CD4-positive, alpha-beta T cell (primary cell): Measurements from ENCODE around the gene PRKAR2B. TPM values are rescaled to one million over a fixed set of nuclear protein-coding genes. Genes with fewer than 3 reads are reported as not detected.

ENCODE experiments used
- ATAC-seq: fragments of 200-7000 bp; cut with Tn5 transposase; one replicate; pipeline ENCODE4 v1.10.0; 2022; ENCODE audit warnings: mild to moderate bottlenecking; ENCODE audit not compliant: poor library complexity
- CTCF ChIA-PET: fragments of 350-600 bp; sonication (Branson Sonifier 250); formaldehyde crosslinking; loops from one replicate; lab custom pipeline; 2021; ENCODE audit warnings: antibody characterized with exemption, inconsistent platforms; lab: Charles Lee
- POLR2A ChIA-PET: fragments of 350-600 bp; sonication (Branson Sonifier 250); formaldehyde crosslinking; loops from one replicate; lab custom pipeline; 2021; ENCODE audit warnings: antibody characterized with exemption, inconsistent platforms; lab: Charles Lee
- DNase-seq, 14 experiments: peaks; one replicate each; pipeline ENCODE4 v3.0.0-alpha.2; 2013 to 2020; ENCODE audit warnings: mixed read lengths in 2 of 14
- H3K27ac ChIP-seq, 2 donors: one replicate each; pipeline versions ENCODE4 v1.5.1 to v1.7.0; 2013; ENCODE audit warnings: low read length in 2 of 2, low read depth in 1 of 2, mild to moderate bottlenecking in 1 of 2
- H3K27me3 ChIP-seq, 2 experiments: 1 replicate in 1 of 2; 2 replicates in 1 of 2; pipeline versions ENCODE4 v1.6.1 to v1.7.0; 2013; ENCODE audit warnings: low read length in 2 of 2, control low read depth in 1 of 2, mild to moderate bottlenecking in 1 of 2, moderate library complexity in 1 of 2; ENCODE audit not compliant: insufficient read depth in 2 of 2, control insufficient read depth in 1 of 2
- H3K36me3 ChIP-seq: one replicate; pipeline ENCODE4 v1.6.1; 2013; ENCODE audit warnings: low read length, control low read depth; ENCODE audit not compliant: insufficient read depth
- H3K4me1 ChIP-seq: one replicate; pipeline ENCODE4 v1.6.1; 2013; ENCODE audit warnings: low read length, control low read depth; ENCODE audit not compliant: insufficient read depth
- H3K4me3 ChIP-seq: one replicate; pipeline ENCODE4 v1.5.1; 2013; ENCODE audit warnings: mild to moderate bottlenecking, low read length, moderate library complexity
- H3K9me3 ChIP-seq, 2 experiments: 1 replicate in 1 of 2; 2 replicates in 1 of 2; pipeline versions ENCODE4 v1.6.1 to v1.7.0; 2013; ENCODE audit warnings: low read length in 2 of 2, mild to moderate bottlenecking in 2 of 2, control low read depth in 1 of 2, moderate library complexity in 1 of 2; ENCODE audit not compliant: control insufficient read depth in 1 of 2, insufficient read depth in 1 of 2
- H3K27ac Mint-ChIP-seq: one replicate; pipeline ENCODE4 v1.8.0; 2020; ENCODE audit warnings: mixed read lengths
- H3K27me3 Mint-ChIP-seq: one replicate; pipeline ENCODE4 v1.8.0; 2021; ENCODE audit warnings: mixed read lengths
- H3K36me3 Mint-ChIP-seq: one replicate; pipeline ENCODE4 v1.8.0; 2021; ENCODE audit warnings: low read depth, mixed read lengths
- H3K4me1 Mint-ChIP-seq: one replicate; pipeline ENCODE4 v1.8.0; 2021; ENCODE audit warnings: low read depth, mixed read lengths
- H3K4me3 Mint-ChIP-seq: one replicate; pipeline ENCODE4 v1.8.0; 2020; ENCODE audit warnings: mild to moderate bottlenecking, mixed read lengths
- H3K9me3 Mint-ChIP-seq: one replicate; pipeline ENCODE4 v1.8.0; 2020; ENCODE audit warnings: mixed read lengths
- CTCF ChIP-seq: fragments of 200-600 bp; IDR thresholded peaks from one replicate; pipeline ENCODE4 v1.8.0; 2022; ENCODE audit warnings: antibody characterized with exemption, mild to moderate bottlenecking
- intact Hi-C, 2 experiments: fragments of 100-400 bp; cut with DNase I in 1 of 2; cut with micrococcal nuclease in 1 of 2; formaldehyde crosslinking; loops; one replicate each; pipeline versions ENCODE4 v1.15.1 to v1.9.0; 2023 to 2025; cut with DNase I, micrococcal nuclease
- total RNA-seq, 174 experiments: library from RNA in 2 of 174; stranded (reverse) in 2 of 174; gene quantifications; one replicate each; pipeline ENCODE4 v1.2.3 and lab custom pipeline; 2021 to 2026

The PRKAR2B gene
- total RNA-seq, 2 experiments from 2014 or later: 0.41 to 0.42 TPM

- no peaks in the 10 kb centered on the region for H3K36me3 ChIP-seq
- Mint-ChIP-seq H3K4me3 (no peak overlapping the region), H3K27me3 (no peaks in the 10 kb centered on the region), H3K9me3 (no peaks in the 10 kb centered on the region), H3K36me3 (no peaks in the 10 kb centered on the region), H3K4me1 (peaks cover 6% of the 10 kb centered on the region), H3K27ac (no peak overlapping the region)
- no peaks in the 10 kb centered on the region for H3K27me3 ChIP-seq
- no peaks in the 10 kb centered on the region for H3K9me3 ChIP-seq
- TF ChIP-seq CTCF: peak; percentile 94
- DNase-seq (peak; percentile 60 to 89 (median 76)), ATAC-seq (peak; percentile 89)
- H3K4me1 ChIP-seq: no peaks in the 10 kb centered on the region
- H3K4me3 ChIP-seq: no peak overlapping the region
- POLR2A ChIA-PET: interaction anchor here (0.7 to 4.3 kb wide), 5 partner anchors 18 to 358 kb away, joined by 3 to 61 read pairs (median 4); partner anchors contain the start of gene HBP1
- no peak overlapping the region for H3K27ac ChIP-seq
- CTCF ChIA-PET: interaction anchor here (0.7 to 4.7 kb wide), 10 partner anchors 18 to 364 kb away, joined by 3 to 35 read pairs (median 3); partner anchors contain the start of gene HBP1
- intact Hi-C loops: loop anchor here (1.0 to 10.0 kb wide), 4 partner anchors 203 to 734 kb away; partner anchors contain the start of gene PIK3CG (in 1 of the 2)
Observed at GRCh38 chr7:107150375-107151073, 106.0 kb downstream of the PRKAR2B start.

- intact Hi-C loops: loop anchor here in 1 of 2 experiments (10.0 kb wide), 2 partner anchors 287 to 733 kb away; partner anchors contain the start of gene PIK3CG
Observed at GRCh38 chr7:107151538-107151937, 107.0 kb downstream of the PRKAR2B start.

GRCh38 chr7:107152011-107152410 lies 107.5 kb downstream of the PRKAR2B start:
- H3K27me3 Mint-ChIP-seq: no peaks in the 10 kb centered on the region
- no peak overlapping the region for H3K27ac Mint-ChIP-seq
- peaks cover 6% of the 10 kb centered on the region for H3K4me1 Mint-ChIP-seq
- no peak overlapping the region for H3K4me3 Mint-ChIP-seq
- no peak for ATAC-seq
- Histone ChIP-seq H3K4me1 (no peaks in the 10 kb centered on the region), H3K36me3 (no peaks in the 10 kb centered on the region), H3K9me3 (no peaks in the 10 kb centered on the region), H3K27ac (no peak overlapping the region), H3K27me3 (no peaks in the 10 kb centered on the region), H3K4me3 (no peak overlapping the region)
- TF ChIP-seq CTCF: no peak
- no peaks in the 10 kb centered on the region for H3K9me3 Mint-ChIP-seq
- ChIA-PET CTCF (interaction anchor here (1.5 to 1.7 kb wide), 2 partner anchors 15 to 22 kb away, joined by 3 to 8 read pairs; no protein-coding TSS in a partner anchor), POLR2A (interaction anchor here (0.7 to 2.0 kb wide), 2 partner anchors 16 to 22 kb away, joined by 3 to 21 read pairs; partner anchors contain the start of gene HBP1)
- no peak for DNase-seq
- H3K36me3 Mint-ChIP-seq: no peaks in the 10 kb centered on the region
- intact Hi-C loops: loop anchor here in 1 of 2 experiments (10.0 kb wide), 2 partner anchors 287 to 733 kb away; partner anchors contain the start of gene PIK3CG

More at GRCh38 chr7:107151538-107151937, 107.0 kb downstream of the PRKAR2B start:
- Histone ChIP-seq H3K27me3 (no peaks in the 10 kb centered on the region), H3K36me3 (no peaks in the 10 kb centered on the region), H3K27ac (no peak overlapping the region), H3K4me1 (no peaks in the 10 kb centered on the region), H3K9me3 (no peaks in the 10 kb centered on the region), H3K4me3 (no peak overlapping the region)
- no peak overlapping the region for H3K4me3 Mint-ChIP-seq
- DNase-seq (no peak), ATAC-seq (no peak)
- CTCF ChIA-PET: interaction anchor here (1.7 kb wide), 1 partner anchor 16 kb away, joined by 8 read pairs; no protein-coding TSS in a partner anchor
- no peaks in the 10 kb centered on the region for H3K27me3 Mint-ChIP-seq
- no peaks in the 10 kb centered on the region for H3K36me3 Mint-ChIP-seq
- POLR2A ChIA-PET: interaction anchor here (0.7 to 2.0 kb wide), 2 partner anchors 16 to 23 kb away, joined by 3 to 21 read pairs; partner anchors contain the start of gene HBP1
- no peaks in the 10 kb centered on the region for H3K9me3 Mint-ChIP-seq
- peaks cover 6% of the 10 kb centered on the region for H3K4me1 Mint-ChIP-seq
- TF ChIP-seq CTCF: no peak
- H3K27ac Mint-ChIP-seq: no peak overlapping the region
